PC-3 (cell line): ENCODE measurements around the gene EVA1A. TPM values are rescaled to one million over a fixed set of nuclear protein-coding genes. Genes with fewer than 3 reads are reported as not detected.

Source experiments
- ATAC-seq: fragments of 200-7000 bp; cut with Tn5 transposase; 2 replicates; pipeline ENCODE4 v1.9.1; 2020; ENCODE audit warnings: mild to moderate bottlenecking, moderate library complexity
- BruUV-seq: library from RNA; stranded (reverse); fragments of 400-500 nt; replicated peaks from 2 replicates; lab custom pipeline; 2021; lab: Mats Ljungman, UMichigan
- CTCF ChIA-PET: fragments of 300-600 bp; sonication (Branson Sonifier 250); formaldehyde crosslinking; loops from one replicate; lab custom pipeline; 2022; ENCODE audit warnings: antibody characterized with exemption; lab: Charles Lee
- POLR2A ChIA-PET: fragments of 300-600 bp; sonication (Branson Sonifier 250); formaldehyde crosslinking; loops from one replicate; lab custom pipeline; 2022; ENCODE audit warnings: antibody characterized with exemption; ENCODE audit not compliant: unreplicated experiment; lab: Charles Lee
- DNase-seq: peaks from one replicate; pipeline ENCODE4 v3.0.0-alpha.2; 2015
- H2AFZ ChIP-seq: fragments of 300-600 bp; sonication (generic); 2 replicates; pipeline ENCODE4 v1.6.0; 2016; ENCODE audit warnings: antibody characterized with exemption, low read length
- H3F3A ChIP-seq: fragments of 300-600 bp; sonication (generic); one replicate; pipeline ENCODE4 v1.6.0; 2017; ENCODE audit warnings: antibody characterized with exemption, low read length, control low read depth, mild to moderate bottlenecking; ENCODE audit not compliant: unreplicated experiment
- H3K27ac ChIP-seq: fragments of 300-600 bp; sonication (generic); 2 replicates; pipeline ENCODE4 v1.5.1; 2016; ENCODE audit warnings: mild to moderate bottlenecking, low read length
- H3K27me3 ChIP-seq: fragments of 300-600 bp; sonication (generic); 2 replicates; pipeline ENCODE4 v1.6.1; 2016; ENCODE audit warnings: low read length, mixed read lengths
- H3K36me3 ChIP-seq: fragments of 300-600 bp; sonication (generic); 2 replicates; pipeline ENCODE4 v1.6.1; 2016; ENCODE audit warnings: low read depth, mixed run types, low read length, mixed read lengths
- H3K4me1 ChIP-seq: fragments of 300-600 bp; sonication (generic); 2 replicates; pipeline ENCODE4 v1.5.1; 2016; ENCODE audit warnings: low read length; ENCODE audit not compliant: insufficient read depth
- H3K4me2 ChIP-seq: fragments of 300-600 bp; sonication (generic); 2 replicates; pipeline ENCODE4 v1.6.0; 2016; ENCODE audit warnings: low read length
- H3K4me3 ChIP-seq: fragments of 300-600 bp; sonication (generic); 2 replicates; pipeline ENCODE4 v1.5.1; 2016; ENCODE audit warnings: mild to moderate bottlenecking, low read length, mixed read lengths
- H3K79me2 ChIP-seq: fragments of 300-600 bp; sonication (generic); 2 replicates; pipeline ENCODE4 v1.6.1; 2017; ENCODE audit warnings: low read length, mixed read lengths
- H3K9ac ChIP-seq: fragments of 300-600 bp; sonication (generic); 2 replicates; pipeline ENCODE4 v1.6.0; 2016; ENCODE audit warnings: mild to moderate bottlenecking, low read length
- H3K9me2 ChIP-seq: fragments of 300-600 bp; sonication (generic); replicated peaks from 2 replicates; pipeline ENCODE4 v1.6.1; 2016; ENCODE audit warnings: mixed run types, low read length, mixed read lengths
- H3K9me3 ChIP-seq: fragments of 300-600 bp; sonication (generic); 2 replicates; pipeline ENCODE4 v1.6.1; 2016; ENCODE audit warnings: low read length, mixed read lengths
- H4K20me1 ChIP-seq: fragments of 300-600 bp; sonication (generic); 2 replicates; pipeline ENCODE4 v1.6.1; 2016; ENCODE audit warnings: low read length, mixed read lengths
- EZH2 ChIP-seq: fragments of 300-600 bp; sonication (generic); IDR thresholded peaks from one replicate; pipeline ENCODE4 v1.6.1; 2017; ENCODE audit warnings: antibody characterized with exemption, mild to moderate bottlenecking, low read length; ENCODE audit not compliant: unreplicated experiment
- EZH2phosphoT487 ChIP-seq: fragments of 300-600 bp; sonication (generic); IDR thresholded peaks from 2 replicates; pipeline ENCODE4 v1.6.1; 2018; ENCODE audit warnings: mild to moderate bottlenecking, antibody characterized with exemption, low read length, borderline replicate concordance
- intact Hi-C: fragments of 100-400 bp; cut with micrococcal nuclease; formaldehyde crosslinking; loops from 2 replicates; pipeline ENCODE4 v1.9.0; 2023
- total RNA-seq: library from RNA; depleted of rRNA; stranded (reverse); fragments of >200 nt; gene quantifications from 2 replicates; pipeline ENCODE4 v1.2.3, GENCODE V29; 2014
- TF ChIP-seq, protein P1 (sequence below): fragments of 300-600 bp; sonication (generic); conservative IDR thresholded peaks from 2 replicates; pipeline ENCODE4 v1.5.1; 2017; ENCODE audit warnings: antibody characterized with exemption, low read depth, mild to moderate bottlenecking, low read length

EVA1A gene
- total RNA-seq, 1 experiment from 2014 or later = 48.9 TPM

DNA sequence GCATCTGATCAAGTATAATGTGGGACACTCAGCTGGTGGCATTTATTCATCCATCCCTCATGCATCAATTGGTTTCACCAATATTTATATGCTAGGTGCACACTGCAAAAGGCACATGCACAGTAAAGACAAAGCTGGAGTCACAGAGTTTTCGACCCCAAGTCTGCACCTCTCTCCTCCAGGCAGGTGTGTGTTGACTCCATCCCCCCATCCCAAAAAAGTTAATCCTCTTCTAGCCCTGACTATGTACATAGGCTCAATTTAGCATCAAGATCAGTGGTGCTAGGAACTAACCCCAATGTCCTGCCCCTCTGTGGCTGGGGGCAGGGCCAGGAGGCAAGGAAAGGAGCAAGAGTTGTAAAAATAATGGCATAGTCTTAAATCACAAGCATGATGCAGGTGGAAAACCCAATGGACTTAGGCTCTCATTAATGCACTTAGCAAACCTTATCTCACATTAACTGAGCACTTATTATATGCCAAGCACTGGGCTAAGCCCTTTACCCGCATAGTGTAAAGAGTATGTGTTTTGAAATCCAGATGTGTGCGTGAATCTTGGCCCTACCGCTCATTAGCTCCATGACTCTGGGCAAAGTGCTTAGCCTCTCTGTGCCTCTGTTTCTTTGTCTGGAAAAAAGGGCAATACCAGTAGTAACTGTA, 3.1 kb downstream of the EVA1A start:
- Histone ChIP-seq H3K4me1 (peaks cover 25% of the 10 kb centered on the region), H3K9me2 (no peaks in the 10 kb centered on the region), H3K27ac (no peak overlapping the region), H4K20me1 (no peaks in the 10 kb centered on the region), H3K4me2 (no peak overlapping the region), H2AFZ (no peak overlapping the region), H3K27me3 (no peaks in the 10 kb centered on the region), H3K9ac (no peak overlapping the region), H3K4me3 (no peak overlapping the region), H3K36me3 (no peaks in the 10 kb centered on the region), H3K79me2 (peaks cover 61% of the 10 kb centered on the region), H3K9me3 (no peaks in the 10 kb centered on the region), H3F3A (no peaks in the 10 kb centered on the region)
- POLR2A ChIA-PET = interaction anchor here (0.6 kb wide), 1 partner anchor 49 kb away, joined by 3 read pairs; no protein-coding TSS in a partner anchor
- intact Hi-C loops = no loop called here
- no peak for ATAC-seq
- CTCF ChIA-PET = no interaction called here
- TF ChIP-seq, protein P1, sequence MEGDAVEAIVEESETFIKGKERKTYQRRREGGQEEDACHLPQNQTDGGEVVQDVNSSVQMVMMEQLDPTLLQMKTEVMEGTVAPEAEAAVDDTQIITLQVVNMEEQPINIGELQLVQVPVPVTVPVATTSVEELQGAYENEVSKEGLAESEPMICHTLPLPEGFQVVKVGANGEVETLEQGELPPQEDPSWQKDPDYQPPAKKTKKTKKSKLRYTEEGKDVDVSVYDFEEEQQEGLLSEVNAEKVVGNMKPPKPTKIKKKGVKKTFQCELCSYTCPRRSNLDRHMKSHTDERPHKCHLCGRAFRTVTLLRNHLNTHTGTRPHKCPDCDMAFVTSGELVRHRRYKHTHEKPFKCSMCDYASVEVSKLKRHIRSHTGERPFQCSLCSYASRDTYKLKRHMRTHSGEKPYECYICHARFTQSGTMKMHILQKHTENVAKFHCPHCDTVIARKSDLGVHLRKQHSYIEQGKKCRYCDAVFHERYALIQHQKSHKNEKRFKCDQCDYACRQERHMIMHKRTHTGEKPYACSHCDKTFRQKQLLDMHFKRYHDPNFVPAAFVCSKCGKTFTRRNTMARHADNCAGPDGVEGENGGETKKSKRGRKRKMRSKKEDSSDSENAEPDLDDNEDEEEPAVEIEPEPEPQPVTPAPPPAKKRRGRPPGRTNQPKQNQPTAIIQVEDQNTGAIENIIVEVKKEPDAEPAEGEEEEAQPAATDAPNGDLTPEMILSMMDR = no peak
- TF ChIP-seq EZH2phosphoT487 = no peak
- no peak for TF ChIP-seq EZH2
- no peak for DNase-seq
- BruUV-seq = no TSS peak

DNA sequence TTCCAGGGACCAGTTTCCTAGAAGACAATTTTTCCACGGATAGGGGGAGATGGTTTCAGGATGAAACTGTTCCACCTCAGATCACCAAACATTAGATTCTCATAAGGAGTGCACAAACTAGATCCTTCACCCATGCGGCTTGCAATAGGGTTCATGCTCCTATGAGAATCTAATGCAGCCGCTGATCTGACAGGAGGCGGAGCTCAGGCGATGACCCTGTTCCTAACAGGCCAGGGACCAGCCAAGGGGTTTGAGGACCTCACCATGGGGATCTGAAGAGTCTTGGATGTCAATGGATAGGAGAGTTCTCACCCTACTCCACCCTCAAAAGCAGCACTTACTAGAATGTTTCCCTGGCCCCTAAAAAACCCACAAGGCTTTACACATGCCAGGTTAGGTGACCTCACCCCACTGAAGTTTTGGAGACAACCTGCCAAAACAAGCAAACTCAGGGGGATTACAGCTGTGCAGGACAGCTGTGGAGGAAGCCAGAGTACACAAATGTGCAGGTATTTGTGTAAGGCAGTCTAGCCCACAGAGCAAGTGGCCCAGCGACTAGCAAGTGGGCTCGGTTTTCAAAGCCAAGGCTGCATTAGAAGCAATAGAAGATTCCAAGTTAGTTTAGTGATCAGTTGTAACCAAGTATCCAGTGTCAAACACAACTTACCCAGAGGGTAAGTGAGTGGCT, 3.9 kb downstream of the EVA1A start:
- TF ChIP-seq EZH2 (no peak), EZH2phosphoT487 (no peak)
- TF ChIP-seq, protein P1 = no peak
- ChIA-PET CTCF (no interaction called here), POLR2A (interaction anchor here (0.6 kb wide), 1 partner anchor 49 kb away, joined by 3 read pairs; no protein-coding TSS in a partner anchor)
- Histone ChIP-seq H3K4me2 (no peak overlapping the region), H3K9me2 (no peaks in the 10 kb centered on the region), H3K9ac (no peak overlapping the region), H3K4me3 (no peak overlapping the region), H3F3A (no peaks in the 10 kb centered on the region), H2AFZ (no peak overlapping the region), H3K36me3 (no peaks in the 10 kb centered on the region), H3K27me3 (no peaks in the 10 kb centered on the region), H3K27ac (no peak overlapping the region), H4K20me1 (no peaks in the 10 kb centered on the region), H3K9me3 (no peaks in the 10 kb centered on the region), H3K79me2 (peaks cover 61% of the 10 kb centered on the region), H3K4me1 (peaks cover 18% of the 10 kb centered on the region)
- ATAC-seq (no peak), DNase-seq (no peak)
- no TSS peak for BruUV-seq
- intact Hi-C loops = no loop called here

DNA sequence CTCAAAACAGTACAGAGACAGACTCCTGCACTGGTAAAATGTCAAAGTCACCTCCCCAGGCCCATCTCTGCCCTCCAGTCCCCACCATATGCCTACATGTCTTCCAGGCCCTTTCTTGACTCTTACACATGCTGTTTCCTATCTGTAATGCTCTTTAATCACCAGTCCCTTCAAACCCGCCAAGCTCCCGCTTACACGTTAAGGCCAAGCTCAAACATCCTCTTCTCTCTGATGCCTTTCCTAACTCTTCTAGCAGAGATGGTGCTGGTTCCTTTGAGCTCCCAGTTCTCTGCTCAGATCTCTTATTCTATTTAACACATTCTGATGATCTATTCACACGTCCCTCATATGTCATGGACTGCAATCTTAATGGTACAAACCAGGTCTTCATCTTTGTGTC, 5.0 kb downstream of the EVA1A start:
- ATAC-seq (no peak), DNase-seq (no peak)
- Histone ChIP-seq H3K9ac (no peak overlapping the region), H3K9me3 (no peaks in the 10 kb centered on the region), H3K9me2 (no peaks in the 10 kb centered on the region), H2AFZ (no peak overlapping the region), H3K27ac (no peak overlapping the region), H3K4me1 (peaks cover 10% of the 10 kb centered on the region), H4K20me1 (no peaks in the 10 kb centered on the region), H3K4me2 (no peak overlapping the region), H3F3A (no peaks in the 10 kb centered on the region), H3K79me2 (peaks cover 61% of the 10 kb centered on the region), H3K27me3 (no peaks in the 10 kb centered on the region), H3K4me3 (no peak overlapping the region), H3K36me3 (no peaks in the 10 kb centered on the region)
- CTCF ChIA-PET = no interaction called here
- no TSS peak for BruUV-seq
- TF ChIP-seq, protein P1 = no peak
- no peak for TF ChIP-seq EZH2phosphoT487
- no peak for TF ChIP-seq EZH2
- POLR2A ChIA-PET = no interaction called here
- intact Hi-C loops = no loop called here
